ENCODE measurements around the gene NR6A1. TPM values are rescaled to one million over a fixed set of nuclear protein-coding genes. Genes with fewer than 3 reads are reported as not detected.

Gene NR6A1
- total RNA-seq, 1 experiment from 2014 or later, result 0.77 TPM

DNA sequence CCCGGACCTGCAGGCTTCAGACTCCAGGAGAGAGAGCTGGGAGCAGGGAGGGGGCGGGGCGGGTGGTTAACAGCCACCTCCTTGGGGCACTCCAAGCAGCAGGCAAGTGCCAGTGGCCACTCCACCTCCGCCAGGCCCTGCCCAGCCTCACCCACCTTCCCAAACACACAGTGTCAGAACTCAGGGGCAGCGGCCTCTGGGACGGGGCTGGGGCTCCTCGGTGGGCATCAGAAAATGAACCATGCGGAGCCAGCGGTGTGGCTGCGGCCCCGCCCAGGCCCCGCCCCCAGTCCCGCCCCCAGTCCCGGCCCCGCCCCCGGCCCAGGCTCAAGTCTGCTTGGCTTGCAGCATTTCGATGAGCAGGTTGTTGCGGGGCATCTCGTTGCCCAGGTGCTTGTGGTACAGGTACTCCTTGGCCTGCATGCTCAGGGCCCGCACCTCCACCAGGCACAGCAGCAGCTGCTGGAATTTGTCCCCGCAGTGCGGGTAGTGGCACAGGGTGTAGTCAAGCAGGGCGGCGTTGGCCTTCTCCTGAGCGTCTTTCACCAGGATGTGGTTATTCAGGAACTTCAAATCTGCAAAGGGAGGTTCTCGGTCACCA lies 288.6 kb downstream of the NR6A1 start:
- H3K4me2 ChIP-seq (ENCODE audit: low read length), result no peak overlapping the region
- TF ChIP-seq EZH2 (IDR thresholded peaks at IDR 0.05; ENCODE audit: low read length, unreplicated experiment) (no peak), EZH2phosphoT487 (IDR thresholded peaks at IDR 0.05; ENCODE audit: borderline replicate concordance, low read length) (no peak)
- TF ChIP-seq, protein P1, sequence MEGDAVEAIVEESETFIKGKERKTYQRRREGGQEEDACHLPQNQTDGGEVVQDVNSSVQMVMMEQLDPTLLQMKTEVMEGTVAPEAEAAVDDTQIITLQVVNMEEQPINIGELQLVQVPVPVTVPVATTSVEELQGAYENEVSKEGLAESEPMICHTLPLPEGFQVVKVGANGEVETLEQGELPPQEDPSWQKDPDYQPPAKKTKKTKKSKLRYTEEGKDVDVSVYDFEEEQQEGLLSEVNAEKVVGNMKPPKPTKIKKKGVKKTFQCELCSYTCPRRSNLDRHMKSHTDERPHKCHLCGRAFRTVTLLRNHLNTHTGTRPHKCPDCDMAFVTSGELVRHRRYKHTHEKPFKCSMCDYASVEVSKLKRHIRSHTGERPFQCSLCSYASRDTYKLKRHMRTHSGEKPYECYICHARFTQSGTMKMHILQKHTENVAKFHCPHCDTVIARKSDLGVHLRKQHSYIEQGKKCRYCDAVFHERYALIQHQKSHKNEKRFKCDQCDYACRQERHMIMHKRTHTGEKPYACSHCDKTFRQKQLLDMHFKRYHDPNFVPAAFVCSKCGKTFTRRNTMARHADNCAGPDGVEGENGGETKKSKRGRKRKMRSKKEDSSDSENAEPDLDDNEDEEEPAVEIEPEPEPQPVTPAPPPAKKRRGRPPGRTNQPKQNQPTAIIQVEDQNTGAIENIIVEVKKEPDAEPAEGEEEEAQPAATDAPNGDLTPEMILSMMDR (conservative IDR thresholded peaks at IDR 0.05; ENCODE audit: low read depth, low read length), result no peak
- intact Hi-C loops (cut with micrococcal nuclease), result no loop called here

DNA sequence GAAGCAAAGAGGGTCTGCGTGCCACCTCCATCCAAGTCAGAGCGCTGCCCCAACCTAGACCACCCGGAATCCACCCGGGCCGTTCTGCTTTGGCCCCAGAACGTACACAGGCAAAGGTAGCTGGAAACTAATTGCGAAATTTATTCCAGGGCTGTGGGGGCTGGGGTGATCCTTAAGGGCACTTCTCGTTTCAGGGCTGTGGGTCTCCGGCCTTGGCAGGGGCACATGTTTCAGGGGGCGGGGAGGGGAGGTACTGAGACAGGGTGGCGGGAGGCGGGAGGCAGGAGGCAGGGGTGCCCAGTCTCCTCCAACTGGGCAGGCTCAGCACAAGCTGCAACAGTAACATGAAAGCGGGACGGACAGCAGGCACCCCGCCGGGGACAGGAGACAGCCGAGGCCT lies 290.0 kb downstream of the NR6A1 start:
- ATAC-seq, result no peak
- intact Hi-C loops (cut with micrococcal nuclease), result no loop called here

More for the DNA sequence above, 288.6 kb downstream of the NR6A1 start:
- Histone ChIP-seq H3K79me2 (ENCODE audit: low read length) (no peaks in the 10 kb centered on the region), H2AFZ (ENCODE audit: low read length) (no peak overlapping the region), H3K4me3 (ENCODE audit: low read length) (no peak overlapping the region), H3K4me1 (ENCODE audit: insufficient read depth, low read length) (no peaks in the 10 kb centered on the region), H3K27ac (ENCODE audit: low read length) (no peak overlapping the region), H3K9me2 (replicated peaks; ENCODE audit: low read length) (no peaks in the 10 kb centered on the region), H3K27me3 (ENCODE audit: low read length) (no peaks in the 10 kb centered on the region), H3K9me3 (ENCODE audit: low read length) (no peaks in the 10 kb centered on the region), H3K36me3 (ENCODE audit: low read depth, low read length) (no peaks in the 10 kb centered on the region), H3K9ac (ENCODE audit: low read length) (no peak overlapping the region), H4K20me1 (ENCODE audit: low read length) (no peaks in the 10 kb centered on the region), H3F3A (ENCODE audit: low read length, unreplicated experiment) (no peaks in the 10 kb centered on the region)
- ChIA-PET CTCF (no interaction called here), POLR2A (ENCODE audit: unreplicated experiment) (no interaction called here)
- BruUV-seq (replicated peaks), result no TSS peak
- no peak for ATAC-seq
- DNase-seq, result no peak

DNA sequence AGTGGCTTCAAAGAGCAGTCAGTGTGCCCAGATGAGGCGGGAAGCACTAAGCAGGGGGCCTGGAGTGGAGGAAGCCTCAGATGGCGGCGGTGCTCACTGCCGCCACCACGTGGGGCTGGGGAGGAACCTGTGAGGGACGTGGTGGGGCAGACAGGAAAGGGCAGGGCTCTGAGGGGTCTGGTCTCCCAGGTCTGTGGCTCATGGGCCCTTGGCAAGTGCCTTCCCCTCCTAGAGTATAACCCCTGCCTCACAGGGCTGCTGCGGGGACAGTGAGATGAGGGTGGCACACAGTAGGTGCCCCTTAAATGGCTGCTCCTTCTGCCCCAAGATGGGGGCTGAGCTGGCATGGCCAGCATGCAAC lies 290.5 kb downstream of the NR6A1 start:
- Histone ChIP-seq H3K79me2 (ENCODE audit: low read length) (no peaks in the 10 kb centered on the region), H3K4me3 (ENCODE audit: low read length) (no peak overlapping the region), H3K9me2 (replicated peaks; ENCODE audit: low read length) (no peaks in the 10 kb centered on the region), H2AFZ (ENCODE audit: low read length) (0 out of 2 replicates have a peak overlapping the region, but pooled peaks have one; percentile 53), H3K9ac (ENCODE audit: low read length) (no peak overlapping the region), H3K36me3 (ENCODE audit: low read depth, low read length) (no peaks in the 10 kb centered on the region), H3F3A (ENCODE audit: low read length, unreplicated experiment) (no peaks in the 10 kb centered on the region), H3K4me2 (ENCODE audit: low read length) (no peak overlapping the region), H3K27ac (ENCODE audit: low read length) (no peak overlapping the region), H3K27me3 (ENCODE audit: low read length) (no peaks in the 10 kb centered on the region), H4K20me1 (ENCODE audit: low read length) (no peaks in the 10 kb centered on the region), H3K9me3 (ENCODE audit: low read length) (no peaks in the 10 kb centered on the region), H3K4me1 (ENCODE audit: insufficient read depth, low read length) (no peaks in the 10 kb centered on the region)
- no TSS peak for BruUV-seq (replicated peaks)
- intact Hi-C loops (cut with micrococcal nuclease), result no loop called here
- ATAC-seq (peak; percentile 60; the same call in 1 of the 2 replicates), DNase-seq (peak; percentile 22)
- TF ChIP-seq EZH2phosphoT487 (IDR thresholded peaks at IDR 0.05; ENCODE audit: borderline replicate concordance, low read length) (no peak), EZH2 (IDR thresholded peaks at IDR 0.05; ENCODE audit: low read length, unreplicated experiment) (no peak)
- TF ChIP-seq, protein P1 (conservative IDR thresholded peaks at IDR 0.05; ENCODE audit: low read depth, low read length), result peak; percentile 58
- ChIA-PET POLR2A (ENCODE audit: unreplicated experiment) (no interaction called here), CTCF (no interaction called here)

More for the DNA sequence above, 290.0 kb downstream of the NR6A1 start:
- Histone ChIP-seq H3K4me1 (ENCODE audit: insufficient read depth, low read length) (no peaks in the 10 kb centered on the region), H3K9me2 (replicated peaks; ENCODE audit: low read length) (no peaks in the 10 kb centered on the region), H3K4me2 (ENCODE audit: low read length) (no peak overlapping the region), H3K4me3 (ENCODE audit: low read length) (no peak overlapping the region), H2AFZ (ENCODE audit: low read length) (no peak overlapping the region), H4K20me1 (ENCODE audit: low read length) (no peaks in the 10 kb centered on the region), H3K9me3 (ENCODE audit: low read length) (no peaks in the 10 kb centered on the region), H3F3A (ENCODE audit: low read length, unreplicated experiment) (no peaks in the 10 kb centered on the region), H3K79me2 (ENCODE audit: low read length) (no peaks in the 10 kb centered on the region), H3K36me3 (ENCODE audit: low read depth, low read length) (no peaks in the 10 kb centered on the region), H3K27me3 (ENCODE audit: low read length) (no peaks in the 10 kb centered on the region), H3K9ac (ENCODE audit: low read length) (no peak overlapping the region), H3K27ac (ENCODE audit: low read length) (no peak overlapping the region)
- TF ChIP-seq, protein P1 (conservative IDR thresholded peaks at IDR 0.05; ENCODE audit: low read depth, low read length), result no peak
- TF ChIP-seq EZH2 (IDR thresholded peaks at IDR 0.05; ENCODE audit: low read length, unreplicated experiment) (no peak), EZH2phosphoT487 (IDR thresholded peaks at IDR 0.05; ENCODE audit: borderline replicate concordance, low read length) (no peak)
- no TSS peak for BruUV-seq (replicated peaks)
- no peak for DNase-seq
- ChIA-PET POLR2A (ENCODE audit: unreplicated experiment) (no interaction called here), CTCF (no interaction called here)
